Measurements from ENCODE around the gene ENTPD6. TPM values are rescaled to one million over a fixed set of nuclear protein-coding genes. Genes with fewer than 3 reads are reported as not detected.
"Not testable (repeated sequence)": the region's sequence is repeated elsewhere in the genome, so short reads cannot be mapped to it uniquely, and the experiment has no call there.

Gene ENTPD6
- 206 and 211 TPM in 2 replicates for total RNA-seq (2014; rRNA removed; shearing (Covaris generic))

- peak; percentile 90 for DNase-seq (ENCODE audit: low spot score)
Measured at GRCh38 chr20:25195014-25195961, at the start of gene ENTPD6. TSS of gene ENTPD6 (plus strand) at chr20:25195712. CDS start at chr20:25206537, 10,825 bp downstream.

GRCh38 chr20:25146976-25147375, 48.5 kb upstream of the ENTPD6 start:
- DNase-seq (ENCODE audit: low spot score) = no peak

GRCh38 chr20:25147716-25148115, 47.8 kb upstream of the ENTPD6 start:
- DNase-seq (ENCODE audit: low spot score) = no peak

DNA sequence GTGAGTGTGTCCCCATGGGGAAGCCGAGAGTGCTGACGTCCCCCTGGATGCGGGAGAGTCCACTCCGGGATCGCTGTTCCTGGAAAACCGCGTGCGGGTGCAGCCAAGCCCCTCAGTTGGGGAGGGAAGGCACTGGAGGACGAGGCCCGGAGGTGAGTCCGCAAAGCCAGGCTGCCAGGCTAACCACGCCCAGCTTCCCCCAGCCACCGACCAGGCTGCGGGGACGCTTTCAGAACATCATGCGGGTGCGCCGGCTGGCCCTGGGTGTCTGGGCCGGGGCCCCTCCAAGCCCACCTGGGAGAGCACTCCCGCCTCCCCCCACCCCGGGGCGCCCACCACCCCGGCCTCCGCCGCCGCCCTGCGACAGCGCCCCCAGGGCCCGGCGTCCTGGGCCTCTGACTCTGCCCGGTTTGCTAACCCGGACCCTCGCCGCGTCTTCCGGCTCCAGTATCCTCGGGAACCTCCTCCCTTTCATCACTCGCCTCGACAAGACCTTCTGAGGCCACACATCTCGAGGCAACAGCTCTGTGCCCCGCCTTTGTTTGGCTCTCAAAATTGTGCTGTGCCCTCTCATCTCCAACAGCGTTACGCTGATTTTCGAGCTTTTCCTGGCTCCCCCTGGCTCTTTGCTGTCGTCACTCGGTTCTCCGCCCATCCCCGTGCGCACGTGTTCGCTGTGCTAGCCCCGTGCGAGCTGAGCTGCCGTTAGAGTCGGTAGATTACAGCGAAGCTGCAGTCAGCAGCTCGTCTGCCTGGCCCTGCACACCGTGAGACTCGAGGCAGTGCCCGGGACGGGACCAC, 47.1 kb upstream of the ENTPD6 start:
- DNase-seq (ENCODE audit: low spot score) = no peak

DNA sequence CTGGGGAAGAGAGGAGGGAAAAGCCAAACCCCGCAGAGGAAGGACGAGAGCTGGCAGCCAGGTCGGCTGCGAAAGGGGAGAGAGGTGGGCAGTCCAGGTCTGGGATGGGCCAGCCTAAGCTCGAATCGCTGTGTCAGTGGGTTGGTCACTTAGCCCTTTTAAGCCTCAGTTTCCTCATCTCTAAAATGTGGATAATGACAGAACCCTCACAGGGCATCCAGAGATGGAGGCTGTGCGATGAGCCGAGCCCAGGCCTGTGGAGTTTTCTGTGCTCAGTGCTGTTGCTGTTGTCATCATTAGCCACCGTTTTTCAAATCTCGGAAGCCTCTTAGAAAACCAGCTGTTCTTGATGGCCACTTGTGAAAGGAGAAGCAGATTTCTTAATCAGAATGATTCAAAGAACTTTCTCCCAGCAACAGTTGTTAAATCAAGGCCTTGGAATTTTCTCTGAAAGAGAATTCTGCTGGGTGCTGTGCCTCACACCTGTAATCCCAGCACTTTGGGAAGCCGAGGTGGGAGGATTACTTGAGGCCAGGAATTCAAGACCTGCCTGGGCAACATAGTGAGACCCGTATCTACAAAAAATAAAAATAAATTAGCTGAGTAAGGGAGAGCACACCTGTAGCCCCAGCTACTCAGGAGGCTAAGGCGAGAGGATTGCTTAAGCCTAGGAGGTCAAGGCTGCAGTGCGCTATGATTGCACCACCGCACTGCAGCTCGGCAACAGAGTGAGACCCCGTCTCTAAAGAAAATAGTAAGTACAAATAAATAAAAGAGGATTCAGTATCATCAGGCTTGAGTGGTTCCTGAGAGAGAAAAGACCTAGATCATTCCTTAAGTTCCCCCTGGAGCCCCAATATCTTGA, 46.3 kb upstream of the ENTPD6 start:
- no peak for DNase-seq (ENCODE audit: low spot score)

GRCh38 chr20:25150016-25150415, 45.5 kb upstream of the ENTPD6 start:
- no peak for DNase-seq (ENCODE audit: low spot score)

- DNase-seq (ENCODE audit: low spot score) = no peak
Measured at GRCh38 chr20:25158043-25158442, 37.5 kb upstream of the ENTPD6 start.

DNA sequence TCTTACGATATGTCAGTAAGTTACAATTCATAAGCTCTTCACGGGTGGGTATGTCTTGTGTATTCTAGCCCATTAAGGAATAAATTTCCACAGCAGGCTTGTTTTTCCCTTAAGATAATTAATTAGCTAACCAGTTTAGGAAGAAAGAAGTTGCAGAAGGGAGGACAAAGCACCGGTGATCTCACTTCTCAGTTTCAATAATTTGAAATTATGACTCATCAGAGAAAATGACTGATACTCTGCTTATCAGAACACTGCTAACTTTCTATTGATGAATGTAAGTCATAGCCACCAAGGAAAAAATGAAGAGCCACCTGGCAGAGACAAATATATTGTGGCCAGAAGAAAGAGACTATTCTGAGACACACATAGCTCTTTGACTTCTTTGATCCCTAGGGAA, 35.0 kb upstream of the ENTPD6 start:
- DNase-seq (ENCODE audit: low spot score) = no peak

GRCh38 chr20:25160897-25161296, 34.6 kb upstream of the ENTPD6 start:
- no peak for DNase-seq (ENCODE audit: low spot score)

DNA sequence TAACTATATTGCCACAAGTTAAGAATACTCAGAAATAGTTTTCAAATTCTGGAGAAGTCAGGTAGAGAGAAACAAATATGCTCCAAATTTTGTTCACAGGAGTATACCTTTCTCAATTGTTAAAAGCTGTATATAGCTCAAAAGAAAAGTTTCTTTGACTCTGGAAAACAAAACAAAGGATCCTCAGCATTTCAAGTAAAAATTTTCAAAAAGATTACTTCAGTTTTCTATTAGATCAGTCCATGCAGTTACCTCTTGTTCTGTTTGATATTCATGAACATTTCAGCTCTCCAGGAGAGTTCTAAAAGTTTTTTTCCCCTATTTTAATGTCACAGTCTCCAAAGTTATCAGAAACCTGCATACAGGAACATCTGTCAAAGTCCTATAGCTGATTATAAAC, 30.4 kb upstream of the ENTPD6 start:
- DNase-seq (ENCODE audit: low spot score) = no peak

DNA sequence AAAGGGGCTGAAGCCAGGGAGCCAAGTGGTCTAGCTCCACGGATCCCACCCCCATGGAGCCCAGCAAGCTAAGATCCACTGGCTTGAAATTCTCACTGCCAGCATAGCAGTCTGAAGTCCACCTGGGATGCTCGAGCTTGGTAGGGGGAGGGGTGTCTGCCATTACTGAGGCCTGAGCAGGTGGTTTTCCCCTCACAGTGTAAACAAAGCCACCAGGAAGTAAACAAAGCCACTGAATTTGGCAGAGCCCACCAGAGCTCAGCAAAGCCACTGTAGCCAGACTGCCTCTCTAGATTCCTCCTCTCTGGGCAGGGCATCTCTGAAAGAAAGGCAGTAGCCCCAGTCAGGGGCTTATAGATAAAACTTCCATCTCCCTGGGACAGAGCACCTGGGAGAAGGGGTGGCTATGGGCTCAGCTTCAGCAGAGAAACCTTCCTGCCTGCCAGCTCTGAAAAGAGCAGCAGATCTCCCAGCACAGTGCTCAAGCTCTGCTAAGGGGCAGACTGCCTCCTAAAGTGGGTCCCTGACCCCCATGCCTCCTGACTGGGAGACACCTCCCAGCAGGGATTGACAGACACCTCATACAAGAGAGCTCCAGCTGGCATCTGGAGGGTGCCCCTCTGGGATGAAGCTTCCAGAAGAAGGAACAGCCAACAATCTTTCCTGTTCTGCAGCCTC, 29.3 kb upstream of the ENTPD6 start:
- DNase-seq (ENCODE audit: low spot score) = not testable (repeated sequence)

DNA sequence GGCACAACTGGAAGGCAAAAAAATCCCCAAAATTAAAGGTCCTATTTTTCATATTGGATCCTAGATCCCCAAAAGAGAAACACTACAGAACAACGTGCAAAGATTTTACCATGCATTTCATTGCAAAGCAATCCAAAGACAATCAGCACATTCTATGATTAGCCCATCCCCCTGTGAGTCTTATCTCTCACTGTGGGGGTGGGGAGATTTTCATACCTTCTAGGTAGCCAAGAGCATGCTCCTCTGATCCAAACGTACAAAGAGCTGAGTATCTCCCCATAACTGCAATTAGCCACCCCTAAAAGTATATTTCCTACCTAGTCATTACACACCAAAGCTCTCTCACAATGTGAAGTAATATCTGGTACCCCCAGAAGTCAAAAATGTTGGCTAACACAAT, 22.2 kb upstream of the ENTPD6 start:
- DNase-seq (ENCODE audit: low spot score) = no peak

- peak; percentile 16 for DNase-seq (ENCODE audit: low spot score)
Measured at GRCh38 chr20:25173886-25174308, 21.6 kb upstream of the ENTPD6 start.

GRCh38 chr20:25176184-25176583, 19.3 kb upstream of the ENTPD6 start:
- DNase-seq (ENCODE audit: low spot score) = no peak

- DNase-seq (ENCODE audit: low spot score) = no peak
Measured at GRCh38 chr20:25177890-25178321, 17.6 kb upstream of the ENTPD6 start.

DNA sequence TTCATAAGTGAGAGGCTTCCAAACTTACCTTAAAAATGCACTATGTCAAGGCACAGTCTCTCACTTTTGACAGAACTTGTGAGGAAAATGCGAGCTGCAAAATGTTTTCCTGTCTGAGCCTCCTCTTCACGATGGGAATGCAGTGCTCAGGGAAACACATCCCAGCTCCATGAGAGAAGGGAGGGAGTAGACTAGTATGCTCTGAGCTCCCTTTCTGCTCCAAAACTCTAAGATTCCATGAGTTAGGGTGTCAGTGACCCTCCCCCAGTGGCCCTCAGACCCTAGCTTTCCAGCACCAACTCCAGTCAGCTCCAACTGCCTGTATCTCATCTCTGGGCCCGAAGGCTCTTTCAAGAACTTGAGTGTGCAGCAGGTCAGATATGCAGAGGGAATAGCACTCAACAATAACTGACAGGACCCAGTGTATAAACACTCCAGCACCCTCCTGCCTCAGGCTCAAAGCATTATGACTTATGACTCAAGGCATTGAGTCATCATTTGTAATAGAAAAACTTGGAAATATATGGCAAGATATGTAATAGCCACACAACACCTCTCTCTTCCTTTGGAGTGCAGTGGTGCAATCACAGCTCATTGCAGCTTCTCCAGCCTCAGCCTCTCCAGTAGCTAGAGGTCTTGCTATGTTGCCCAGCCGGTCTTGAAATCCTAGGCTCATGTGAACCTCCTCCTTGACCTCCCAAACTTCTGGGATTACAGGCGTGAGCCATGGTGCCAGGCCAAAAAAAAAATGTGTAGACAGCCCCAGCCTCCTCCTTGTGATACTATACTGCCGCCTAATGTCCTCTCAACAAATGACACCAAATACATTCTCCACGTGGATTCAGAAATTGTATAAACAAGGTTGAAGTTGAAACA, 16.7 kb upstream of the ENTPD6 start:
- DNase-seq (ENCODE audit: low spot score) = peak; percentile 79

GRCh38 chr20:25179439-25180089, 15.9 kb upstream of the ENTPD6 start:
- DNase-seq (ENCODE audit: low spot score) = no peak

DNA sequence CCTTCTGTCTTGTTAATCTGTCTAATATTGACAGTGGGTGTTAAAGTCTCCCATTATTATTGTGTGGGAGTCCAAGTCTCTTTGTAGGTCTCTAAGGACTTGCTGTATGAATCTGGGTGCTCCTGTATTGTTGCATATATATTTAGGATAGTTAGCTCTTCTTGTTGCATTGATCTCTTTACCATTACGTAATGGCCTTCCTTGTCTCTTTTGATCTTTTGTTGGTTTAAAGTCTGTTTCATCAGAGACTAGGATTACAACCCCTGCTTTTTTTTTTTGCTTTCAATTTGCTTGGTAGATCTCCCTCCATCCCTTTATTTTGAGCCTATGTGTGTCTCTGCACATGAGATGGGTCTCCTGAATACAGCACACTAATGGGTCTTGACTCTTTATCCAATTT, 11.1 kb upstream of the ENTPD6 start:
- DNase-seq (ENCODE audit: low spot score) = not testable (repeated sequence)

GRCh38 chr20:25187220-25187619, 8.3 kb upstream of the ENTPD6 start:
- no peak for DNase-seq (ENCODE audit: low spot score)

Data from HT-29 (cell line).